Measurements from ENCODE around the gene ARID2. TPM values are rescaled to one million over a fixed set of nuclear protein-coding genes. Genes with fewer than 3 reads are reported as not detected.

The ARID2 gene
- total and polyA plus RNA-seq, 2 donors (not counting 1 experiment from before 2014, with no cell fraction given): 5.0 to 49.2 TPM

DNA sequence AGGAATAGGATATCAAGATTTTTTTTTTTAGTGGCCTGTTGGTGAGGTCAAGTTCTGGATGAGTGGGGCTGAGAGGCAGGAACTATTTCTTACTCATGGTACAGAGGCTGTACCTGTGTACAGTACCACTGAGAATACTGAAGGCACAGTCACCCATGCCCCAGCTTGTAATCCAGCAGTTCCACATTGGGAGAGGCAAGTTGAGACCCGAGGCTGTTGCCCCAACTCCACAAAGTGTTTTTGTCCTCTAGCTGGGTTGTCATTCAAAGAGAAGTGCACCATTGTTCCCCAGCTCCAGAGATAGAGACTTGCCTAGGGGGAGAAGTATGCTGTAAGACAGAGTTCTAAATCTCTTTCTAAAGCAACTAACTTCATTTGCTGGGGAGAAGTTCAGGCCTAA, 38.7 kb downstream of the ARID2 start:
- Mint-ChIP-seq H3K4me1 (peaks cover 24% of the 10 kb centered on the region), H3K9me3 (ENCODE audit: insufficient read depth) (peaks cover 10% of the 10 kb centered on the region), H3K4me3 (no peak overlapping the region), H3K27ac (no peak overlapping the region), H3K27me3 (no peaks in the 10 kb centered on the region)
- Histone ChIP-seq H3K27ac (ENCODE audit: low read length in 2 of 2) (no peak overlapping the region), H2AFZ (ENCODE audit: insufficient read depth, low read depth, low read length, poor library complexity, severe bottlenecking) (no peak overlapping the region), H3K4me1 (ENCODE audit: control insufficient read depth in 2 of 2, insufficient read depth in 2 of 2, low read length in 2 of 2) (peaks cover 0 to 4% of the 10 kb centered on the region in 2 donors), H3K27me3 (replicated peaks in 1 of 4; ENCODE audit: control extremely low read depth in 1 of 4, control insufficient read depth in 3 of 4, insufficient read depth in 4 of 4, low read length in 3 of 4) (no peaks in the 10 kb centered on the region), H3K9ac (ENCODE audit: low read length) (no peak overlapping the region), H3K9me3 (ENCODE audit: control extremely low read depth in 1 of 3, control insufficient read depth in 2 of 3, insufficient read depth in 1 of 3, low read length in 2 of 3) (peaks cover 3 to 14% (median 10%) of the 10 kb centered on the region in 3 donors), H3K79me2 (ENCODE audit: control insufficient read depth, insufficient read depth, low read length) (peaks cover 70% of the 10 kb centered on the region), H3K4me2 (replicated peaks; ENCODE audit: low read depth, low read length, poor library complexity, severe bottlenecking) (no peak overlapping the region), H4K20me1 (ENCODE audit: control insufficient read depth, insufficient read depth, low read length, poor library complexity, severe bottlenecking) (peaks cover 24% of the 10 kb centered on the region), H3K36me3 (replicated peaks in 1 of 2; ENCODE audit: control extremely low read depth in 1 of 2, control insufficient read depth in 1 of 2, extremely low read depth in 1 of 2, insufficient read depth in 2 of 2, low read length in 1 of 2) (no peaks in the 10 kb centered on the region), H3K4me3 (ENCODE audit: control extremely low read depth in 1 of 5, extremely low read depth in 1 of 5, insufficient read depth in 1 of 5, low read depth in 2 of 5, low read length in 4 of 5) (no peak overlapping the region)
- DNase-seq (no peak), ATAC-seq (ENCODE audit: low read depth) (no peak)
- intact Hi-C loops (cut with micrococcal nuclease): no loop called here
- no CpG with 5 or more reads among the region's 1 CpG for WGBS (ENCODE audit: insufficient coverage)
- POLR2A ChIA-PET: no interaction called here
- CTCF ChIA-PET: interaction anchor here (1.0 kb wide), 1 partner anchor 13 kb away, joined by 3 read pairs; no protein-coding TSS in a partner anchor
- TF ChIP-seq, protein P1, sequence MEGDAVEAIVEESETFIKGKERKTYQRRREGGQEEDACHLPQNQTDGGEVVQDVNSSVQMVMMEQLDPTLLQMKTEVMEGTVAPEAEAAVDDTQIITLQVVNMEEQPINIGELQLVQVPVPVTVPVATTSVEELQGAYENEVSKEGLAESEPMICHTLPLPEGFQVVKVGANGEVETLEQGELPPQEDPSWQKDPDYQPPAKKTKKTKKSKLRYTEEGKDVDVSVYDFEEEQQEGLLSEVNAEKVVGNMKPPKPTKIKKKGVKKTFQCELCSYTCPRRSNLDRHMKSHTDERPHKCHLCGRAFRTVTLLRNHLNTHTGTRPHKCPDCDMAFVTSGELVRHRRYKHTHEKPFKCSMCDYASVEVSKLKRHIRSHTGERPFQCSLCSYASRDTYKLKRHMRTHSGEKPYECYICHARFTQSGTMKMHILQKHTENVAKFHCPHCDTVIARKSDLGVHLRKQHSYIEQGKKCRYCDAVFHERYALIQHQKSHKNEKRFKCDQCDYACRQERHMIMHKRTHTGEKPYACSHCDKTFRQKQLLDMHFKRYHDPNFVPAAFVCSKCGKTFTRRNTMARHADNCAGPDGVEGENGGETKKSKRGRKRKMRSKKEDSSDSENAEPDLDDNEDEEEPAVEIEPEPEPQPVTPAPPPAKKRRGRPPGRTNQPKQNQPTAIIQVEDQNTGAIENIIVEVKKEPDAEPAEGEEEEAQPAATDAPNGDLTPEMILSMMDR (IDR thresholded peaks at IDR 0.05): no peak
- TF ChIP-seq EZH2 (IDR thresholded peaks at IDR 0.05; ENCODE audit: borderline replicate concordance, insufficient read depth, low read depth, low read length, poor library complexity, severe bottlenecking): no peak

DNA sequence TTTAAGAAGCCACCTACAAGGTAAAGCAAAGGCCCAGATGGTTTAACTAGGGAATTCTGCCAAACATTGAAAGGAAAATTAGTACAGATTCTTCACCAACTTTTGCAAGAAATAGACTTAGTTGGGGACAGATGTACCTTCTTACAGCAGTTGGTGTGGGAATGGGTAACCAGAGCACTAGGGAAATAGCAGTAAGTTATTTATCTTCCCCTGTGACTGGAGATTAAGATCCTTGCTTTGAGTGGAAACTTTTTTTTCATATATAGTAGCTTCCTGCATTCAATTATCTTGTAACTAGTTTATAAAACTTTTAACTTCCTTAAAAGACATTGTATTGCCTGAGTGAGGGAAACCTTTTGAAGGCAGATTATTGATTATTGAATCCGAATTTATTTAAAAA, 44.2 kb downstream of the ARID2 start:
- no peak overlapping the region for H3K27ac Mint-ChIP-seq
- H4K20me1 ChIP-seq (ENCODE audit: control insufficient read depth, insufficient read depth, low read length, poor library complexity, severe bottlenecking): peaks cover 8% of the 10 kb centered on the region
- H3K9me3 Mint-ChIP-seq (ENCODE audit: insufficient read depth): peaks cover 6% of the 10 kb centered on the region
- peaks cover 44% of the 10 kb centered on the region for H3K4me1 Mint-ChIP-seq
- H3K79me2 ChIP-seq (ENCODE audit: control insufficient read depth, insufficient read depth, low read length): peaks cover 51% of the 10 kb centered on the region
- TF ChIP-seq, protein P1 (IDR thresholded peaks at IDR 0.05): no peak
- no peak for TF ChIP-seq EZH2 (IDR thresholded peaks at IDR 0.05; ENCODE audit: borderline replicate concordance, insufficient read depth, low read depth, low read length, poor library complexity, severe bottlenecking)
- DNase-seq (no peak), ATAC-seq (ENCODE audit: low read depth) (no peak)
- H3K9me3 ChIP-seq (ENCODE audit: control extremely low read depth in 1 of 3, control insufficient read depth in 2 of 3, insufficient read depth in 1 of 3, low read length in 2 of 3): peaks cover 3 to 13% (median 10%) of the 10 kb centered on the region in 3 donors
- H3K27ac ChIP-seq (ENCODE audit: low read length in 2 of 2): no peak overlapping the region
- no peak overlapping the region for H3K4me2 ChIP-seq (replicated peaks; ENCODE audit: low read depth, low read length, poor library complexity, severe bottlenecking)
- H3K4me3 ChIP-seq (ENCODE audit: control extremely low read depth in 1 of 5, extremely low read depth in 1 of 5, insufficient read depth in 1 of 5, low read depth in 2 of 5, low read length in 4 of 5): no peak overlapping the region
- no peaks in the 10 kb centered on the region for H3K27me3 ChIP-seq (replicated peaks in 1 of 4; ENCODE audit: control extremely low read depth in 1 of 4, control insufficient read depth in 3 of 4, insufficient read depth in 4 of 4, low read length in 3 of 4)
- H2AFZ ChIP-seq (ENCODE audit: insufficient read depth, low read depth, low read length, poor library complexity, severe bottlenecking): no peak overlapping the region
- H3K4me1 ChIP-seq (ENCODE audit: control insufficient read depth in 2 of 2, insufficient read depth in 2 of 2, low read length in 2 of 2): peaks cover 3 to 4% of the 10 kb centered on the region in 2 donors
- POLR2A ChIA-PET: no interaction called here
- no peaks in the 10 kb centered on the region for H3K36me3 ChIP-seq (replicated peaks in 1 of 2; ENCODE audit: control extremely low read depth in 1 of 2, control insufficient read depth in 1 of 2, extremely low read depth in 1 of 2, insufficient read depth in 2 of 2, low read length in 1 of 2)
- H3K9ac ChIP-seq (ENCODE audit: low read length): no peak overlapping the region
- H3K27me3 Mint-ChIP-seq: no peaks in the 10 kb centered on the region
- no peak overlapping the region for H3K4me3 Mint-ChIP-seq
- CTCF ChIA-PET: interaction anchor here (1.8 kb wide), 1 partner anchor 131 kb away, joined by 3 read pairs; no protein-coding TSS in a partner anchor
- intact Hi-C loops (cut with micrococcal nuclease): no loop called here
- no CpG with 5 or more reads among the region's 1 CpG for WGBS (ENCODE audit: insufficient coverage)

Data from B cell (primary cell).